Fibroblast of pulmonary artery (primary cell): ENCODE results near the gene EPHA4.

Experiments
- DNase-seq: peaks from one replicate; pipeline ENCODE4 v3.0.0-alpha.2; 2010; ENCODE audit warnings: low read depth
- H3K4me3 ChIP-seq: replicated peaks from 2 replicates; pipeline ENCODE4 v1.5.1; 2011; ENCODE audit warnings: low read depth, mild to moderate bottlenecking, control low read depth, low read length, moderate library complexity
- TF ChIP-seq, protein P1 (sequence below): IDR thresholded peaks from 2 replicates; pipeline ENCODE4 v1.5.1; 2011; ENCODE audit warnings: mild to moderate bottlenecking, control low read depth, low read length, inconsistent platforms; ENCODE audit errors: missing control alignments

EPHA4 gene

DNA sequence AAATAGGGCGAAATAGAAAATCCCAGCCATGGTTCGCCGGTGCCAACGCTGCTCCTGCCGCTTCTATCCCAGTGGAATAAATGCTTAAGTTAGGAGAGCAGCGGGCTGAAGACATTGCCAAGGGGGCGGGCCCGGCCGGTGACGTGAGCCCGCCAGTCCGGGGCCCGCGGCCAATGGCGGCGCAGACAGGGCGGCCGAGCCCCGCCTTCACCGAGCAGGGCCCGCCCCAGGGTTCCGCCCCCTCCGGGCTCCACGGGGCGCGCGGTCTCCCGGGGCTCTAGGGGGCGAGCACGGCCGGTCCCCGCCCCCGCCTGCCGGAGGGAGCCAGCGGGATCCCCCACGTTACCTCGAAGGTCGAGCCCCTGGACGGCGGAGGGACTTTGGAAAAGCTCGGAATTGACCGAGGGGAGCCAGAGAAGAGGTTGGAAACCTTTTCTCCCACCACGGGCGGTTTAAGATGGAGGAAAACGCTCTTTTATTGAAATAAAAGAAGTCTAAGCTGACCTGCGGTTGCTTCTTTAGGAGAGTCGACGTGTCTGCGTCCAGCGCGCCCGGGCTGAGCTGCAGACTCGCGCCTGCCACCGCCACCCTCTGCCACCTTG, at the start of gene EPHA4:
EPHA4 (minus strand) TSS at position 86 of the 602 bp plus-strand sequence; CDS start at position 30, 56 bp downstream.
- peak; percentile 87 for DNase-seq
- TF ChIP-seq, protein P1, sequence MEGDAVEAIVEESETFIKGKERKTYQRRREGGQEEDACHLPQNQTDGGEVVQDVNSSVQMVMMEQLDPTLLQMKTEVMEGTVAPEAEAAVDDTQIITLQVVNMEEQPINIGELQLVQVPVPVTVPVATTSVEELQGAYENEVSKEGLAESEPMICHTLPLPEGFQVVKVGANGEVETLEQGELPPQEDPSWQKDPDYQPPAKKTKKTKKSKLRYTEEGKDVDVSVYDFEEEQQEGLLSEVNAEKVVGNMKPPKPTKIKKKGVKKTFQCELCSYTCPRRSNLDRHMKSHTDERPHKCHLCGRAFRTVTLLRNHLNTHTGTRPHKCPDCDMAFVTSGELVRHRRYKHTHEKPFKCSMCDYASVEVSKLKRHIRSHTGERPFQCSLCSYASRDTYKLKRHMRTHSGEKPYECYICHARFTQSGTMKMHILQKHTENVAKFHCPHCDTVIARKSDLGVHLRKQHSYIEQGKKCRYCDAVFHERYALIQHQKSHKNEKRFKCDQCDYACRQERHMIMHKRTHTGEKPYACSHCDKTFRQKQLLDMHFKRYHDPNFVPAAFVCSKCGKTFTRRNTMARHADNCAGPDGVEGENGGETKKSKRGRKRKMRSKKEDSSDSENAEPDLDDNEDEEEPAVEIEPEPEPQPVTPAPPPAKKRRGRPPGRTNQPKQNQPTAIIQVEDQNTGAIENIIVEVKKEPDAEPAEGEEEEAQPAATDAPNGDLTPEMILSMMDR = no peak
- peak within 1 kb of the TSS; percentile 67 for H3K4me3 ChIP-seq

DNA sequence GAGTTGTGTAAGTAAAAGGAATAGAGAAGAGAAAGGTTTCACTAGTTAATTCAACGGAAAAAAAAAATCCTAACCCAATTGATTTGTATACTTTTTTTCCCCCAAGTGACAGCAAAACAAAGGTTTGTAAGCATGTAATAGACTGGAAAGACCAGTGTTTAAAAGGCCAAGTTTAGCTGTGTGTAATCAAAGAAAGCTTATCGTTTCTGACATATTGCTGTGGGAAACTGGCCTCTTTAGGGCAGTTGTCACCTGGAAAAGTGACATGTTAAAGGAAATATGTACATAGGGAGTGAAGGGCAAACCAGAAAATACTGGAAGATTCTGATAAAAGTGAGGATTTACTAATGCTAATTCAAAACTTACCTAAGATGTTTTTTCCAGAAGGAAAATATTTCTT, 45.9 kb upstream of the EPHA4 start:
- TF ChIP-seq, protein P1 = no peak
- no peak overlapping the region for H3K4me3 ChIP-seq
- no peak for DNase-seq

DNA sequence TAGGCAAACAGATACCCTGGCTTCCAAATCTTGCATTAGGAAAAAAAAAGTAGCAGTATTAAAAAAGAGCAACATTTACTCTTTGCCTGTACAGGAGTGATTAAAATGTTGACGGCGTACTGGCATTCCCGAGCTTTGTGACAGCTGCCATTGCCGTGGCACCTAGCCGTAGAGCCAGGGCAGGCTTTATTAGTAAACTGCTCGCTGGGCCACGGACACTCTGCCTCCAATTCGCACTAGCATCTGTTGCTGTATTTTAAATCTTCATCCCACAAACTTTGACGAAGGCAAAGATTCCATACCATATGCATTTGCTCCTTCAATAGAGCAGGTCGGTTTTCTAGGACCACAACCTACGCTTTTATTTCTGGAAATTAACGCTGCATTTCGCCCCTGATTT, 44.5 kb upstream of the EPHA4 start:
- TF ChIP-seq, protein P1 = no peak
- DNase-seq = no peak
- H3K4me3 ChIP-seq = no peak overlapping the region

DNA sequence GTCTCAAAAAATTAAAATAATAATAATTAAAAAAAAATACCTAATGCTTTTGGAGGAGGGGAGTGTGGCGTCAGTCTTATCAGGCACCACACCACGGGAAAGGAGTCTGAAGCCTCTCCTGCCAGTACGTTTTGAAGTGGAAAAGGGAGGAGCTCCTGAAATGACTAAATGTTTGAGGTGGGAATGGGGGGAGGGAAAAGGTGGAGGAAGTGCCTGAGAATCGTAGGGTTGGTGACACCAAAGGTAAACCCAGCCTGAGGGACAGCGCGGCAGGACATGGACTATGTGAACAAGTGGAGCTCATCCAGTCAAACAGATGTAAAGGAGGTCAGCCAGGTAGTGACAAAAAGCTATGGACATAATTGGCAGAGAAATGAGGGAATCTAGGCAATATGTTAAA, 42.2 kb upstream of the EPHA4 start:
- TF ChIP-seq, protein P1 = no peak
- no peak overlapping the region for H3K4me3 ChIP-seq
- no peak for DNase-seq

DNA sequence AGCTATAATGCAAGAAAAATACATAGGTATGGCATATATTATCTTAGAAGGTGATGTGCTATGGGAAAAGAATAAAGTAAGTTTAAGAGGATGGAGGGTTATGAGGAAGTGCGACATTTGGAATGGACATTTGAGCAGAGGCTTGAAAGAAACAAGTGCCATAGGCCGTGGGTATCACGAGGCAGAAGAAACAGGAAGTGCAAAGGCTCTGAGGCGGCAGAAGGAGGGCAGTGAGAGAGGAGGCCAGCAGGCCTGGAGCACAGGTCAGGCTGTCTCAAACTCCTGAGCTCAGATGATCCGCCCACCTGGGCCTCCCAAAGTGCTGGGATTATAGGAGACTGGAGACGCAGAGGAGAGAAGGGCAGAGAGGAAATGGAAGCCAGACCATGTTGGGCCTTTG, 40.7 kb upstream of the EPHA4 start:
- TF ChIP-seq, protein P1 = no peak
- no peak for DNase-seq
- no peak overlapping the region for H3K4me3 ChIP-seq

DNA sequence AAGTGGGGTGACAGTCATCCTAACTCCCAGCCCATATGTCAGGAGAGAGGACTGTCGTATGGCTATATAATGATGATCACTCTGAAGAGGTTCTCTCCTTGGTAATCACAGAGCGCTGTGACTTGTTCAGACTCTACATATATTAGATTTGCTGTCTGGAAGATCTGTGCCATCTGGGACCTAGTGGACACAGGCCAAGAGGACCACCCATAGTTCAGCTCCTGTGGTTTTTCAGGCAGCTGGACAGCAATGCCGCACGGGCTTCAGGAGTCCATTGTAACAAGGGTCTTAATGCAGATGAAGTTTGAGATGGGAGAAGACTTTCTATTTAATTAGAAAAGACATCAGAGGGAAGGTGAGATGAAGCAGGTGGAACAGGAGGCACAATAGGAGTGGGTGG, 40.1 kb upstream of the EPHA4 start:
- TF ChIP-seq, protein P1 = no peak
- DNase-seq = no peak

DNA sequence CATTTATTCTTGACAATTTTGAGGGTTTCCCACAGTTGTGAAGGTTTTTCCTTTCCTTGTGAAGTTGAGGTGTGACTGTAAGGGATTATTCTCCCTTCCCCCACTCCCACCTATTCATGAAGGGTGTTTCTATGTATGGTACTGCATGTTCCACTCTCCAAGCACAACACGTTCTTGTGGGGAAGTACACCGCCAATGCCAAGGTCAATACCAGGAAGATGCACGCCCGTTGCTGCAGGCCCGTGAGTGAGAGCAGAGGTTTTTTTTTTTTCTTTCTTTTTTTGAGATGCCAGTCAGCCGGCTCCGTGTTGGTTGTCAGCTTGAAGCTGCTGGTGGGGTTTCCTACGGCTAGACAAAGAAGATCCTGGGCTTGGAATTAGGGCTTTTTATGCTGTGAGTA, 38.6 kb upstream of the EPHA4 start:
- TF ChIP-seq, protein P1 = no peak
- no peak overlapping the region for H3K4me3 ChIP-seq
- no peak for DNase-seq

More for the DNA sequence above, 40.1 kb upstream of the EPHA4 start:
- no peak overlapping the region for H3K4me3 ChIP-seq
